HEK293 (cell line): ENCODE data around the gene MBP.

Experiments
- CTCF ChIA-PET: fragments of 350-600 bp; formaldehyde crosslinking; extraction: SDS; loops from one replicate; lab custom pipeline; 2021; ENCODE audit warnings: antibody characterized with exemption; lab: Yijun Ruan, JAX
- POLR2A ChIA-PET: fragments of 300-600 bp; formaldehyde crosslinking; extraction: SDS; loops from one replicate; lab custom pipeline; 2020; ENCODE audit warnings: antibody characterized with exemption, inconsistent platforms; lab: Yijun Ruan, JAX
- H3K27ac ChIP-seq: fragments of 200-500 bp; sonication (Bioruptor generic); 2 replicates; pipeline ENCODE4 v1.5.1; 2014; ENCODE audit warnings: low read depth, low read length, control low read depth, inconsistent platforms; ENCODE audit errors: extremely low read depth
- H3K36me3 ChIP-seq, 2 experiments: fragments of 200-500 bp in 1 of 2; sonication (Bioruptor generic) in 1 of 2; 1 replicate in 1 of 2; 2 replicates in 1 of 2; pipeline ENCODE4 v1.5.1; 2014 to 2017; ENCODE audit warnings: inconsistent platforms in 2 of 2, low read length in 2 of 2; ENCODE audit not compliant: control insufficient read depth in 2 of 2, insufficient read depth in 1 of 2
- H3K4me1 ChIP-seq: fragments of 200-500 bp; sonication (Bioruptor generic); 2 replicates; pipeline ENCODE4 v1.5.1; 2014; ENCODE audit warnings: mild to moderate bottlenecking, low read length, inconsistent platforms; ENCODE audit not compliant: control insufficient read depth, insufficient read depth
- H3K4me3 ChIP-seq: 2 replicates; pipeline ENCODE4 v1.5.1; 2011; ENCODE audit warnings: low read depth, mild to moderate bottlenecking, control low read depth, low read length, moderate library complexity
- H3K9me3 ChIP-seq: fragments of 200-500 bp; sonication (Bioruptor generic); 2 replicates; pipeline ENCODE4 v1.5.1; 2014; ENCODE audit warnings: low read depth, low read length, inconsistent platforms; ENCODE audit not compliant: control insufficient read depth, insufficient read depth
- ATF2 ChIP-seq: fragments of 450-650 bp; formaldehyde crosslinking; IDR thresholded peaks from 2 replicates; pipeline ENCODE4 v1.5.1; 2016; ENCODE audit warnings: missing biosample characterization, missing genetic modification characterization, low read depth
- BCL11B ChIP-seq: fragments of 450-650 bp; formaldehyde crosslinking; IDR thresholded peaks from 2 replicates; pipeline ENCODE4 v1.5.1; 2016; ENCODE audit warnings: low read depth, missing biosample characterization, missing genetic modification characterization
- HOXA7 ChIP-seq: sonication (generic); formaldehyde crosslinking; IDR thresholded peaks from 2 replicates; pipeline ENCODE4 v1.8.1; 2022; ENCODE audit warnings: missing genetic modification reagents, borderline replicate concordance
- HOXD13 ChIP-seq: sonication (generic); formaldehyde crosslinking; IDR thresholded peaks from 2 replicates; pipeline ENCODE4 v1.8.0; 2022; ENCODE audit warnings: missing genetic modification reagents, borderline replicate concordance
- PRDM10 ChIP-seq: fragments of 450-650 bp; formaldehyde crosslinking; IDR thresholded peaks from 2 replicates; pipeline ENCODE4 v1.5.1; 2016; ENCODE audit warnings: missing biosample characterization, missing genetic modification characterization
- TCF7L2 ChIP-seq: IDR thresholded peaks from 2 replicates; pipeline ENCODE4 v1.6.1; 2011; ENCODE audit warnings: low read depth, mild to moderate bottlenecking, inconsistent platforms, low read length, moderate library complexity, borderline replicate concordance
- WT1 ChIP-seq: fragments of 450-650 bp; formaldehyde crosslinking; IDR thresholded peaks from 2 replicates; pipeline ENCODE4 v1.5.1; 2016; ENCODE audit warnings: missing biosample characterization, missing genetic modification characterization
- ZNF19 ChIP-seq: fragments of 450-650 bp; formaldehyde crosslinking; IDR thresholded peaks from 2 replicates; pipeline ENCODE4; 2016; ENCODE audit warnings: missing biosample characterization, missing genetic modification characterization, low read depth
- ZNF214 ChIP-seq: fragments of 450-650 bp; formaldehyde crosslinking; IDR thresholded peaks from 2 replicates; pipeline ENCODE4 v1.5.1; 2017; ENCODE audit warnings: missing biosample characterization, mild to moderate bottlenecking, missing genetic modification characterization, borderline replicate concordance
- ZNF274 ChIP-seq, 2 experiments: fragments of 200-500 bp in 1 of 2; fragments of 450-650 bp in 1 of 2; sonication (Bioruptor generic) in 1 of 2; formaldehyde crosslinking in 1 of 2; IDR thresholded peaks; 2 replicates each; pipeline versions ENCODE4 v1.5.1 to v1.6.1; 2014 to 2016; ENCODE audit warnings: borderline replicate concordance in 1 of 2, inconsistent platforms in 1 of 2, low read length in 1 of 2, missing biosample characterization in 1 of 2, missing genetic modification characterization in 1 of 2
- ZNF341 ChIP-seq: fragments of 450-650 bp; formaldehyde crosslinking; IDR thresholded peaks from 2 replicates; pipeline ENCODE4; 2016; ENCODE audit warnings: low read depth, missing biosample characterization, missing genetic modification characterization
- ZNF416 ChIP-seq: fragments of 450-650 bp; formaldehyde crosslinking; IDR thresholded peaks from 2 replicates; pipeline ENCODE4 v1.5.1; 2016; ENCODE audit warnings: missing biosample characterization, missing genetic modification characterization
- ZNF449 ChIP-seq: fragments of 450-650 bp; formaldehyde crosslinking; IDR thresholded peaks from 2 replicates; pipeline ENCODE4 v1.5.1; 2017; ENCODE audit warnings: missing biosample characterization, mild to moderate bottlenecking, missing genetic modification characterization, moderate library complexity
- ZNF501 ChIP-seq: fragments of 450-650 bp; formaldehyde crosslinking; IDR thresholded peaks from 2 replicates; pipeline ENCODE4 v1.5.1; 2016; ENCODE audit warnings: missing biosample characterization, missing genetic modification characterization
- ZNF514 ChIP-seq: fragments of 450-650 bp; formaldehyde crosslinking; IDR thresholded peaks from 2 replicates; pipeline ENCODE4 v1.5.1; 2016; ENCODE audit warnings: missing biosample characterization, missing genetic modification characterization
- ZNF530 ChIP-seq: fragments of 450-650 bp; formaldehyde crosslinking; IDR thresholded peaks from 2 replicates; pipeline ENCODE4 v1.5.1; 2016; ENCODE audit warnings: low read depth, missing biosample characterization, missing genetic modification characterization
- ZNF585B ChIP-seq: fragments of 450-650 bp; formaldehyde crosslinking; IDR thresholded peaks from 2 replicates; pipeline ENCODE4 v1.5.1; 2016; ENCODE audit warnings: missing biosample characterization, missing genetic modification characterization
- ZNF664 ChIP-seq: fragments of 450-650 bp; formaldehyde crosslinking; IDR thresholded peaks from 2 replicates; pipeline ENCODE4 v1.5.1; 2016; ENCODE audit warnings: missing biosample characterization, missing genetic modification characterization
- ZNF843 ChIP-seq: fragments of 450-650 bp; formaldehyde crosslinking; IDR thresholded peaks from 2 replicates; pipeline ENCODE4 v1.5.1; 2016; ENCODE audit warnings: missing biosample characterization, missing genetic modification characterization
- ZSCAN23 ChIP-seq: fragments of 450-650 bp; formaldehyde crosslinking; IDR thresholded peaks from 2 replicates; pipeline ENCODE4 v1.5.1; 2016; ENCODE audit warnings: missing biosample characterization, missing genetic modification characterization
- TF ChIP-seq, protein P1 (sequence below): fragments of 450-650 bp; formaldehyde crosslinking; IDR thresholded peaks from 2 replicates; pipeline ENCODE4 v1.5.1; 2016; ENCODE audit warnings: missing biosample characterization, missing genetic modification characterization

Gene MBP

DNA sequence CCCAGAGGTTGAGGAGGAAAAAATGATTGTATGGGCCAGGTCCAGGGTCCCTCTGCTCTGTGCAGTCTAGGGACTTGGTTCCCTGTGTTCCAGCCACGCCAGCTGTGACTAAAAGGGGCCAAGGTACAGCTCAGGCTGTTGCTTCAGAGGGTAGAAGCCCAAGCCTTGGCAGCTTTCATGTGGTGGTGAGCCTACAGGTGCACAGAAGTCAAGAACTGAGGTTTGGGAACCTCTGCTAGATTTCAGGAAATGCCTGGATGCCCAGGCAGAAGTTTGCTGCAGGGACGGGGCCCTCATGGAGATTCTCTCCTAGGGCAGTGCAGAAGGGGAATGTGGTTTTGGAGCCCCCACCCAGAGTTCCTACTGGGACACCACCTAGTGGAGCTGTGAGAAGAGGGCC lies 10.6 kb upstream of the MBP start:
- no peak overlapping the region for H3K27ac ChIP-seq
- H3K4me1 ChIP-seq, result no peaks in the 10 kb centered on the region
- H3K4me3 ChIP-seq, result no peak overlapping the region
- no peaks in the 10 kb centered on the region for H3K36me3 ChIP-seq
- no peaks in the 10 kb centered on the region; the same call in 1 of the 2 replicates for H3K9me3 ChIP-seq
- TF ChIP-seq ATF2 (tag by site-specific recombination) (no peak), ZNF19 (tag by site-specific recombination) (no peak), ZNF585B (tag by site-specific recombination) (peak; percentile 87)
- CTCF ChIA-PET, result interaction anchor here (0.6 kb wide), 1 partner anchor 9 kb away, joined by 3 read pairs; no protein-coding TSS in a partner anchor
- POLR2A ChIA-PET, result no interaction called here

GRCh38 chr18:77141401-77142118 lies 9.0 kb upstream of the MBP start:
- ChIA-PET CTCF (interaction anchor here (0.6 to 1.3 kb wide), 4 partner anchors 25 to 212 kb away, joined by 3 to 4 read pairs (median 3); no protein-coding TSS in a partner anchor), POLR2A (interaction anchor here (0.7 kb wide), 1 partner anchor 170 kb away, joined by 5 read pairs; no protein-coding TSS in a partner anchor)
- Histone ChIP-seq H3K4me3 (no peak overlapping the region), H3K27ac (no peak overlapping the region), H3K4me1 (no peaks in the 10 kb centered on the region), H3K36me3 (no peaks in the 10 kb centered on the region), H3K9me3 (no peaks in the 10 kb centered on the region; the same call in 1 of the 2 replicates)
- TF ChIP-seq ZNF501 (tag by site-specific recombination) (no peak), PRDM10 (no peak), HOXD13 (CRISPR knock-in tag) (no peak)
- TF ChIP-seq, all 188 proteins: peak for 0

- no peaks in the 10 kb centered on the region for H3K4me1 ChIP-seq
- H3K9me3 ChIP-seq, result no peaks in the 10 kb centered on the region; the same call in 1 of the 2 replicates
- POLR2A ChIA-PET, result no interaction called here
- H3K36me3 ChIP-seq, result no peaks in the 10 kb centered on the region
- CTCF ChIA-PET, result interaction anchor here (0.6 to 1.1 kb wide), 3 partner anchors 33 to 211 kb away, joined by 3 read pairs; no protein-coding TSS in a partner anchor
- H3K27ac ChIP-seq, result no peak overlapping the region
- no peak overlapping the region for H3K4me3 ChIP-seq
- TF ChIP-seq ZNF843 (tag by site-specific recombination) (no peak), ZNF449 (tag by site-specific recombination) (no peak), WT1 (tag by site-specific recombination) (no peak), BCL11B (tag by site-specific recombination) (no peak), ZNF664 (tag by site-specific recombination) (no peak), ZNF514 (tag by site-specific recombination) (no peak), ZNF530 (tag by site-specific recombination) (no peak), ZNF214 (no peak), ZNF341 (tag by site-specific recombination) (no peak), HOXA7 (CRISPR knock-in tag) (no peak), ZNF416 (no peak), ZNF274 (IDR thresholded peaks at IDR 0.05; ENCODE audit: low read length) (no peak), ZNF274 (tag by site-specific recombination; IDR thresholded peaks at IDR 0.05; ENCODE audit: borderline replicate concordance) (no peak), ZSCAN23 (tag by site-specific recombination) (no peak), ZNF585B (tag by site-specific recombination) (no peak), TCF7L2 (no peak)
- TF ChIP-seq, protein P1, sequence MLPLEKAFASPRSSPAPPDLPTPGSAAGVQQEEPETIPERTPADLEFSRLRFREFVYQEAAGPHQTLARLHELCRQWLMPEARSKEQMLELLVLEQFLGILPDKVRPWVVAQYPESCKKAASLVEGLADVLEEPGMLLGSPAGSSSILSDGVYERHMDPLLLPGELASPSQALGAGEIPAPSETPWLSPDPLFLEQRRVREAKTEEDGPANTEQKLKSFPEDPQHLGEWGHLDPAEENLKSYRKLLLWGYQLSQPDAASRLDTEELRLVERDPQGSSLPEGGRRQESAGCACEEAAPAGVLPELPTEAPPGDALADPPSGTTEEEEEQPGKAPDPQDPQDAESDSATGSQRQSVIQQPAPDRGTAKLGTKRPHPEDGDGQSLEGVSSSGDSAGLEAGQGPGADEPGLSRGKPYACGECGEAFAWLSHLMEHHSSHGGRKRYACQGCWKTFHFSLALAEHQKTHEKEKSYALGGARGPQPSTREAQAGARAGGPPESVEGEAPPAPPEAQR (tag by site-specific recombination), result no peak
These were observed 8.0 kb upstream of the MBP start for GRCh38 chr18:77140439-77141109.
